G401.6 (cell line): ENCODE data around the gene NUDT9.
"Not testable (repeated sequence)": the region's sequence is repeated elsewhere in the genome, so short reads cannot be mapped to it uniquely, and the experiment has no call there.

ENCODE experiments used
- FAIRE-seq: peaks from 2 replicates; lab custom pipeline; 2012; peaks lifted over from hg19 to GRCh38; lab: Jason Lieb, UNC

NUDT9 gene

GRCh38 chr4:87422104-87423052, at the start of gene NUDT9:
Gene NUDT9, plus strand, starts transcription at chr4:87422573. Its CDS starts 333 bp downstream, at chr4:87422906.
- FAIRE-seq = peak; percentile 93

- FAIRE-seq = peak; percentile 88
Measured at GRCh38 chr4:87375719-87376291, 46.6 kb upstream of the NUDT9 start.

GRCh38 chr4:87377816-87378215, 44.6 kb upstream of the NUDT9 start:
- FAIRE-seq = no peak

- FAIRE-seq = no peak
Measured at GRCh38 chr4:87382116-87382515, 40.3 kb upstream of the NUDT9 start.

- no peak for FAIRE-seq
Measured at GRCh38 chr4:87382931-87383330, 39.4 kb upstream of the NUDT9 start.

- FAIRE-seq = not testable (repeated sequence)
Measured at GRCh38 chr4:87384466-87385132, 37.8 kb upstream of the NUDT9 start.

GRCh38 chr4:87387237-87387636, 35.1 kb upstream of the NUDT9 start:
- no peak for FAIRE-seq

- no peak for FAIRE-seq
Measured at GRCh38 chr4:87388901-87389300, 33.5 kb upstream of the NUDT9 start.

- not testable (repeated sequence) for FAIRE-seq
Measured at GRCh38 chr4:87390055-87390454, 32.3 kb upstream of the NUDT9 start.

- FAIRE-seq = no peak
Measured at GRCh38 chr4:87390551-87390890, 31.9 kb upstream of the NUDT9 start.

- FAIRE-seq = peak; percentile 92
Measured at GRCh38 chr4:87390891-87391575, 31.3 kb upstream of the NUDT9 start, which contains the start of gene HSD17B11. Gene HSD17B11, minus strand, starts transcription at chr4:87391188. Its CDS starts 118 bp downstream, at chr4:87391070.

GRCh38 chr4:87391576-87392054, 30.8 kb upstream of the NUDT9 start:
- no peak for FAIRE-seq

GRCh38 chr4:87392183-87392582, 30.2 kb upstream of the NUDT9 start:
- no peak for FAIRE-seq

- FAIRE-seq = not testable (repeated sequence)
Measured at GRCh38 chr4:87395073-87395472, 27.3 kb upstream of the NUDT9 start.

GRCh38 chr4:87395851-87396250, 26.5 kb upstream of the NUDT9 start:
- not testable (repeated sequence) for FAIRE-seq

GRCh38 chr4:87399148-87399547, 23.2 kb upstream of the NUDT9 start:
- no peak for FAIRE-seq

GRCh38 chr4:87399954-87400353, 22.4 kb upstream of the NUDT9 start:
- no peak for FAIRE-seq

- not testable (repeated sequence) for FAIRE-seq
Measured at GRCh38 chr4:87403732-87404131, 18.6 kb upstream of the NUDT9 start.

GRCh38 chr4:87405211-87405820, 17.1 kb upstream of the NUDT9 start:
- no peak for FAIRE-seq

- FAIRE-seq = no peak
Measured at GRCh38 chr4:87406462-87406861, 15.9 kb upstream of the NUDT9 start.

GRCh38 chr4:87406902-87407301, 15.5 kb upstream of the NUDT9 start:
- not testable (repeated sequence) for FAIRE-seq
